Activated CD4-positive, alpha-beta T cell treated with anti-CD3 and anti-CD28 coated beads, Interleukin-2, amount 10 ng/mL, durations not matched to agents 7 days and 5 days (primary cell): ENCODE results near the gene SLC43A1. TPM values are rescaled to one million over a fixed set of nuclear protein-coding genes. Genes with fewer than 3 reads are reported as not detected.
A peak's percentile ranks its signal among the peaks of the same experiment; 100 is the strongest.

Experiments
- CTCF ChIA-PET: fragments of 350-600 bp; sonication (Branson Sonifier 250); formaldehyde crosslinking; loops from one replicate; lab custom pipeline; 2021; ENCODE audit warnings: antibody characterized with exemption; lab: Charles Lee
- POLR2A ChIA-PET: fragments of 350-600 bp; sonication (Branson Sonifier 250); formaldehyde crosslinking; loops from one replicate; lab custom pipeline; 2021; ENCODE audit warnings: antibody characterized with exemption; lab: Charles Lee
- DNase-seq: peaks from one replicate; pipeline ENCODE4 v3.0.0-alpha.2; 2020
- H3K27ac Mint-ChIP-seq: one replicate; pipeline ENCODE4 v1.8.0; 2021; ENCODE audit warnings: mild to moderate bottlenecking, moderate library complexity, mixed read lengths
- H3K27me3 Mint-ChIP-seq: one replicate; pipeline ENCODE4 v1.8.0; 2021; ENCODE audit warnings: mixed read lengths
- H3K36me3 Mint-ChIP-seq: one replicate; pipeline ENCODE4 v1.8.0; 2021; ENCODE audit warnings: low read depth, mixed read lengths
- H3K4me1 Mint-ChIP-seq: one replicate; pipeline ENCODE4 v1.8.0; 2021; ENCODE audit warnings: mixed read lengths
- H3K4me3 Mint-ChIP-seq: one replicate; pipeline ENCODE4 v1.8.0; 2021; ENCODE audit warnings: mild to moderate bottlenecking, moderate library complexity, mixed read lengths
- H3K9me3 Mint-ChIP-seq: one replicate; pipeline ENCODE4 v1.8.0; 2021; ENCODE audit warnings: mixed read lengths
- total RNA-seq, 2 experiments: library from RNA; stranded (reverse); gene quantifications; one replicate each; pipeline ENCODE4 v1.2.3, GENCODE V29; 2021

Gene SLC43A1
- total RNA-seq, 2 experiments from 2014 or later = 22.9 to 23.4 TPM

DNA sequence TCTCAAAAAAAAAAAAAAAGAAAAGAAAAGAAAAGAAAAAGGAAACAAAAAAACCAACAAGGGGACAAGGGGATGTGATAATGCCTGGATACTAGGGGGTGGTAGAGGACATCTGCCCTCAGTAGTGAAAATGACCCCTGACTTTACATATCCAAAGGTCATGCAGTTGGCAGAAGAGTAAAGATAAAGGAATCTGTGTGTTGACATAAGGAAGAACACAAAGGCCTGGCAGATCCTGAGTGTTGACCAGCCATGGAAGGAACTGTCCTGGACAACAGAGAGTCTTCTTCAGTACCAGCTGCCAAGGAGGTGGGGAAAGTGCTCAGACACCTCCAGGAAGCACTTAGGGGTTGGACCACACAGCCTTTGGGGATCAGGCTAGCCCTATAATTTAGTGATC lies 12.6 kb downstream of the SLC43A1 start:
- H3K27ac Mint-ChIP-seq = no peak overlapping the region

GRCh38 chr11:57502376-57502775 lies 13.1 kb downstream of the SLC43A1 start:
- no peak overlapping the region for H3K4me3 Mint-ChIP-seq

More for the DNA sequence above, 12.6 kb downstream of the SLC43A1 start:
- Mint-ChIP-seq H3K4me3 (no peak overlapping the region), H3K4me1 (peaks cover 7% of the 10 kb centered on the region), H3K27me3 (no peaks in the 10 kb centered on the region), H3K36me3 (peaks cover 3% of the 10 kb centered on the region), H3K9me3 (no peaks in the 10 kb centered on the region)
- no peak for DNase-seq
- POLR2A ChIA-PET = no interaction called here
- CTCF ChIA-PET = interaction anchor here (0.9 to 2.6 kb wide), 7 partner anchors 8 to 24 kb away, joined by 3 to 15 read pairs (median 8); partner anchors contain the start of gene SLC43A1

GRCh38 chr11:57501953-57502352 lies 13.5 kb downstream of the SLC43A1 start:
- peaks cover 7% of the 10 kb centered on the region for H3K36me3 Mint-ChIP-seq
- H3K27ac Mint-ChIP-seq = no peak overlapping the region
- POLR2A ChIA-PET = no interaction called here
- H3K27me3 Mint-ChIP-seq = no peaks in the 10 kb centered on the region
- H3K9me3 Mint-ChIP-seq = no peaks in the 10 kb centered on the region
- no peak for DNase-seq
- CTCF ChIA-PET = interaction anchor here (0.7 to 2.6 kb wide), 8 partner anchors 9 to 25 kb away, joined by 3 to 15 read pairs (median 8); partner anchors contain the start of gene SLC43A1
- no peak overlapping the region for H3K4me3 Mint-ChIP-seq
- peaks cover 7% of the 10 kb centered on the region for H3K4me1 Mint-ChIP-seq

More at GRCh38 chr11:57502376-57502775, 13.1 kb downstream of the SLC43A1 start:
- CTCF ChIA-PET = interaction anchor here (0.7 to 2.6 kb wide), 8 partner anchors 9 to 25 kb away, joined by 3 to 15 read pairs (median 8); partner anchors contain the start of gene SLC43A1
- H3K27ac Mint-ChIP-seq = peak overlapping the region; percentile 13
- H3K9me3 Mint-ChIP-seq = no peaks in the 10 kb centered on the region
- peaks cover 6% of the 10 kb centered on the region for H3K36me3 Mint-ChIP-seq
- peaks cover 7% of the 10 kb centered on the region for H3K4me1 Mint-ChIP-seq
- no peak for DNase-seq
- POLR2A ChIA-PET = no interaction called here
- no peaks in the 10 kb centered on the region for H3K27me3 Mint-ChIP-seq

DNA sequence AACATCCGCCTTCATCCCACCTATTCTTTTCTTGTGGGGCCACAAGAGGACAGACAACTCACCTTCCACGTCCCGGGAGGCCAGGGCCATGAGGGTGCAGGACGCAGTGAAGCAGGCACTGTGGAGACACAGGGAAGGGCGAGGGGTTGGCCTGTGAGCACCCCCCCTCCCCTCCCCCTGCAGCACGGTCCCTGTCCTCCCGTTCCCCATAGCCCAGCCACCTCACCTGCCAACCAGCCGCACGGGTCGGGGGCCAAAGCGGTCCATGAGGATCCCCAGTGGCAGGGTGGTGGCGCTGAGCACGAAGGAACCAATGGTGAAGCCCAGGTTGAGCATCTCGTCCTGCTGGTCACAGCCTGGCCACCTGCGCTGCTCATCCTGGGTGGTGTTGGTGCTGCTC lies 14.6 kb downstream of the SLC43A1 start:
- DNase-seq = no peak
- peaks cover 7% of the 10 kb centered on the region for H3K4me1 Mint-ChIP-seq
- ChIA-PET POLR2A (no interaction called here), CTCF (interaction anchor here (1.0 to 2.6 kb wide), 6 partner anchors 8 to 136 kb away, joined by 3 to 15 read pairs (median 8); no protein-coding TSS in a partner anchor)
- H3K4me3 Mint-ChIP-seq = no peak overlapping the region
- H3K27ac Mint-ChIP-seq = no peak overlapping the region
- no peaks in the 10 kb centered on the region for H3K9me3 Mint-ChIP-seq
- H3K27me3 Mint-ChIP-seq = no peaks in the 10 kb centered on the region
- peaks cover 7% of the 10 kb centered on the region for H3K36me3 Mint-ChIP-seq

GRCh38 chr11:57500515-57500914 lies 15.0 kb downstream of the SLC43A1 start:
- POLR2A ChIA-PET = no interaction called here
- Mint-ChIP-seq H3K4me3 (no peak overlapping the region), H3K36me3 (peaks cover 7% of the 10 kb centered on the region), H3K27ac (peak overlapping the region; percentile 55), H3K4me1 (peaks cover 7% of the 10 kb centered on the region), H3K27me3 (no peaks in the 10 kb centered on the region), H3K9me3 (no peaks in the 10 kb centered on the region)
- CTCF ChIA-PET = interaction anchor here (0.9 to 1.2 kb wide), 3 partner anchors 9 to 137 kb away, joined by 3 to 5 read pairs (median 4); no protein-coding TSS in a partner anchor
- no peak for DNase-seq

GRCh38 chr11:57499983-57500461 lies 15.5 kb downstream of the SLC43A1 start:
- peaks cover 7% of the 10 kb centered on the region for H3K36me3 Mint-ChIP-seq
- POLR2A ChIA-PET = interaction anchor here (0.6 kb wide), 1 partner anchor 20 kb away, joined by 5 read pairs; no protein-coding TSS in a partner anchor

GRCh38 chr11:57499413-57499982 lies 16.0 kb downstream of the SLC43A1 start:
- POLR2A ChIA-PET = interaction anchor here (0.6 kb wide), 1 partner anchor 21 kb away, joined by 5 read pairs; no protein-coding TSS in a partner anchor
- no peak overlapping the region for H3K4me3 Mint-ChIP-seq
- H3K27me3 Mint-ChIP-seq = no peaks in the 10 kb centered on the region
- no peaks in the 10 kb centered on the region for H3K9me3 Mint-ChIP-seq
- peak; percentile 40 for DNase-seq
- H3K4me1 Mint-ChIP-seq = peaks cover 7% of the 10 kb centered on the region
- CTCF ChIA-PET = interaction anchor here (0.9 to 1.2 kb wide), 3 partner anchors 8 to 27 kb away, joined by 4 to 5 read pairs (median 4); no protein-coding TSS in a partner anchor
- no peak overlapping the region for H3K27ac Mint-ChIP-seq
- peaks cover 7% of the 10 kb centered on the region for H3K36me3 Mint-ChIP-seq

More at GRCh38 chr11:57499983-57500461, 15.5 kb downstream of the SLC43A1 start:
- no peak overlapping the region for H3K27ac Mint-ChIP-seq
- H3K9me3 Mint-ChIP-seq = no peaks in the 10 kb centered on the region
- no peaks in the 10 kb centered on the region for H3K27me3 Mint-ChIP-seq
- H3K4me1 Mint-ChIP-seq = peaks cover 7% of the 10 kb centered on the region
- DNase-seq = no peak
- no peak overlapping the region for H3K4me3 Mint-ChIP-seq
- CTCF ChIA-PET = interaction anchor here (0.9 to 1.2 kb wide), 2 partner anchors 9 to 27 kb away, joined by 4 to 5 read pairs; no protein-coding TSS in a partner anchor

GRCh38 chr11:57498540-57498939 lies 17.0 kb downstream of the SLC43A1 start:
- CTCF ChIA-PET = interaction anchor here (0.6 to 1.4 kb wide), 3 partner anchors 28 to 49 kb away, joined by 3 to 4 read pairs (median 4); no protein-coding TSS in a partner anchor
- H3K27me3 Mint-ChIP-seq = no peaks in the 10 kb centered on the region
- H3K4me1 Mint-ChIP-seq = peaks cover 12% of the 10 kb centered on the region
- H3K9me3 Mint-ChIP-seq = no peaks in the 10 kb centered on the region
- peaks cover 11% of the 10 kb centered on the region for H3K36me3 Mint-ChIP-seq
- no peak for DNase-seq
- POLR2A ChIA-PET = no interaction called here
- H3K4me3 Mint-ChIP-seq = no peak overlapping the region
- no peak overlapping the region for H3K27ac Mint-ChIP-seq

GRCh38 chr11:57497303-57498247 lies 17.9 kb downstream of the SLC43A1 start:
- peaks cover 12% of the 10 kb centered on the region for H3K36me3 Mint-ChIP-seq
- H3K4me3 Mint-ChIP-seq = no peak overlapping the region
- peaks cover 17% of the 10 kb centered on the region for H3K4me1 Mint-ChIP-seq
- peak overlapping the region; percentile 65 for H3K27ac Mint-ChIP-seq
- no peaks in the 10 kb centered on the region for H3K9me3 Mint-ChIP-seq
- no peaks in the 10 kb centered on the region for H3K27me3 Mint-ChIP-seq
- ChIA-PET CTCF (interaction anchor here (0.9 to 1.7 kb wide), 6 partner anchors 13 to 144 kb away, joined by 3 to 4 read pairs (median 4); partner anchors contain the start of gene RTN4RL2), POLR2A (interaction anchor here (0.5 kb wide), 1 partner anchor 26 kb away, joined by 3 read pairs; no protein-coding TSS in a partner anchor)
- DNase-seq = no peak

DNA sequence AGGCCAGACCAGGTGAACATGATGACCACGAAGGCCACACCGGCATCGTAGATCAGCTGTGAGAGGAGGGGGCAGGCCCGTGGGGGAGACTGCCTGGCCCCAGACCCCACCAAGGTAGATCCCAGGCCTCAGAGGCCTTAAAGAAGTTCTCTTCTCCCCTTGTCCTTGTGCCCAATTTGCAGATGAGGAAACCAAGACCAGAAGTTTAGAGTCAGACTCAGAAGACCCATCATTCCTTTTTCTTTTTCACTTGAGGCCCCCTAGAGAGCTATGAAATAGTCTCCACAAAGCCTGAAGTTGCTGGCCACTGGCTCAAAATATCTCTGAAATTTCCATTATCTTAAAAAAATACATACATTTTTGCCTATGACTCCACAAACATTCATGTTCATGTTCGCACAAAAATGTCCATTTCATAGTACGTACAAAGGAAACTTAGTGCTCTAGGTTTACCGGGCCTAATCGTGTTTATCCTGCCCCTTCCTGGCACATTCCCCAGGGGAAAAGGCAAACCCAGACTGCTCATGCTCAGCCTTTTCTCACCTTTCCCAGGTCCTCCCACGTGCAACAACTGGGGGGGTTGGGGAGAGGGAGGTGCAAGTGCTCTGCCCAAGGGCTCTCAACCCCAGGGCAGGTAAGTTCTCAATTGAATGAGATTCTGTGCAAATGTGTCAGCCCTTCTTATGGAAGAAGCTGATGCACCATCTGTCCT lies 19.2 kb downstream of the SLC43A1 start:
- peak overlapping the region; percentile 1 for H3K27ac Mint-ChIP-seq
- peaks cover 17% of the 10 kb centered on the region for H3K4me1 Mint-ChIP-seq
- POLR2A ChIA-PET = no interaction called here
- DNase-seq = no peak
- H3K4me3 Mint-ChIP-seq = no peak overlapping the region
- no peaks in the 10 kb centered on the region for H3K9me3 Mint-ChIP-seq
- CTCF ChIA-PET = interaction anchor here (0.6 to 1.7 kb wide), 4 partner anchors 15 to 246 kb away, joined by 3 to 4 read pairs (median 4); no protein-coding TSS in a partner anchor
- H3K36me3 Mint-ChIP-seq = peaks cover 12% of the 10 kb centered on the region
- H3K27me3 Mint-ChIP-seq = no peaks in the 10 kb centered on the region
